H9 (cell line): ENCODE measurements around the gene AASDH. TPM values are rescaled to one million over a fixed set of nuclear protein-coding genes. Genes with fewer than 3 reads are reported as not detected.

Experiments
- DNase-seq: peaks from one replicate; pipeline ENCODE4 v3.0.0-alpha.2; 2017
- H2AFZ ChIP-seq: one replicate; pipeline ENCODE4 v1.6.1; 2013; ENCODE audit warnings: mild to moderate bottlenecking, low read length, control low read depth, moderate library complexity
- H2AK5ac ChIP-seq: 2 replicates; pipeline ENCODE4 v1.6.1; 2013; ENCODE audit warnings: low read length, control low read depth, mixed read lengths; ENCODE audit not compliant: insufficient read length
- H2BK120ac ChIP-seq: one replicate; pipeline ENCODE4 v1.6.1; 2013; ENCODE audit warnings: low read depth, mild to moderate bottlenecking, low read length, control low read depth, inconsistent platforms; ENCODE audit not compliant: poor library complexity, severe bottlenecking
- H2BK12ac ChIP-seq: 2 replicates; pipeline ENCODE4 v1.6.1; 2013; ENCODE audit warnings: low read length, control low read depth, mixed read lengths, low read depth; ENCODE audit not compliant: insufficient read length
- H2BK15ac ChIP-seq: 2 replicates; pipeline ENCODE4 v1.6.1; 2013; ENCODE audit warnings: low read depth, low read length, control low read depth
- H2BK20ac ChIP-seq: one replicate; pipeline ENCODE4 v1.6.1; 2013; ENCODE audit warnings: low read depth, mild to moderate bottlenecking, low read length, control low read depth, inconsistent platforms; ENCODE audit not compliant: poor library complexity, severe bottlenecking
- H2BK5ac ChIP-seq: 2 replicates; pipeline ENCODE4 v1.6.1; 2013; ENCODE audit warnings: low read length, control low read depth, mixed read lengths; ENCODE audit not compliant: insufficient read length
- H3K14ac ChIP-seq: 2 replicates; pipeline ENCODE4 v1.6.1; 2013; ENCODE audit warnings: low read length, control low read depth; ENCODE audit not compliant: insufficient read depth
- H3K18ac ChIP-seq: 2 replicates; pipeline ENCODE4 v1.6.1; 2013; ENCODE audit warnings: low read depth, mild to moderate bottlenecking, mixed read lengths, low read length, control low read depth; ENCODE audit not compliant: insufficient read length
- H3K23ac ChIP-seq: 2 replicates; pipeline ENCODE4 v1.6.1; 2013; ENCODE audit warnings: low read length, control low read depth, mixed read lengths, low read depth; ENCODE audit not compliant: insufficient read length
- H3K23me2 ChIP-seq: 2 replicates; pipeline ENCODE4 v1.6.1; 2013; ENCODE audit warnings: low read depth, mild to moderate bottlenecking, mixed read lengths, low read length, control low read depth; ENCODE audit not compliant: insufficient read length, poor library complexity, severe bottlenecking
- H3K27ac ChIP-seq: 2 replicates; pipeline ENCODE4 v1.5.1; 2013; ENCODE audit warnings: low read length, control low read depth, mixed read lengths, low read depth; ENCODE audit not compliant: insufficient read length
- H3K27me3 ChIP-seq: 2 replicates; pipeline ENCODE4 v1.6.1; 2013; ENCODE audit warnings: low read length, control low read depth, inconsistent platforms; ENCODE audit not compliant: insufficient read depth
- H3K4ac ChIP-seq: 2 replicates; pipeline ENCODE4 v1.6.1; 2013; ENCODE audit warnings: low read depth, mild to moderate bottlenecking, control low read depth, inconsistent platforms, low read length, moderate library complexity
- H3K4me1 ChIP-seq: 2 replicates; pipeline ENCODE4 v1.6.1; 2013; ENCODE audit warnings: low read length, control low read depth, inconsistent platforms; ENCODE audit not compliant: insufficient read depth
- H3K4me2 ChIP-seq: 2 replicates; pipeline ENCODE4 v1.6.1; 2013; ENCODE audit warnings: low read length, control low read depth, mixed read lengths; ENCODE audit not compliant: insufficient read length, insufficient read depth
- H3K56ac ChIP-seq: 2 replicates; pipeline ENCODE4 v1.6.1; 2013; ENCODE audit warnings: low read depth, mild to moderate bottlenecking, mixed read lengths, low read length, control low read depth; ENCODE audit not compliant: insufficient read length
- H3K79me1 ChIP-seq: 2 replicates; pipeline ENCODE4 v1.6.1; 2013; ENCODE audit warnings: low read depth, mild to moderate bottlenecking, moderate library complexity, low read length, control low read depth, inconsistent platforms; ENCODE audit not compliant: insufficient read depth, poor library complexity, severe bottlenecking
- H3K79me2 ChIP-seq: 2 replicates; pipeline ENCODE4 v1.6.1; 2013; ENCODE audit warnings: low read length, control low read depth, inconsistent platforms; ENCODE audit not compliant: insufficient read depth
- H3K9ac ChIP-seq: 2 replicates; pipeline ENCODE4 v1.6.1; 2013; ENCODE audit warnings: low read length, control low read depth, mixed read lengths; ENCODE audit not compliant: insufficient read length; ENCODE audit errors: extremely low read depth
- H3K9me3 ChIP-seq: one replicate; pipeline ENCODE4 v1.6.1; 2013; ENCODE audit warnings: low read depth, low read length, inconsistent platforms; ENCODE audit not compliant: control insufficient read depth
- H3T11ph ChIP-seq: one replicate; pipeline ENCODE4 v1.6.1; 2013; ENCODE audit warnings: mild to moderate bottlenecking, low read length, control low read depth, inconsistent platforms
- H4K20me1 ChIP-seq: one replicate; pipeline ENCODE4 v1.6.1; 2013; ENCODE audit not compliant: control insufficient read depth, insufficient read length, insufficient read depth
- H4K5ac ChIP-seq: 2 replicates; pipeline ENCODE4 v1.6.1; 2013; ENCODE audit warnings: low read depth, mild to moderate bottlenecking, mixed read lengths, low read length, control low read depth; ENCODE audit not compliant: insufficient read length
- H4K8ac ChIP-seq: replicated peaks from 2 replicates; pipeline ENCODE4 v1.6.1; 2013; ENCODE audit warnings: low read length, control low read depth, mixed read lengths, low read depth; ENCODE audit not compliant: insufficient read length
- H4K91ac ChIP-seq: 2 replicates; pipeline ENCODE4 v1.6.1; 2013; ENCODE audit warnings: low read depth, mild to moderate bottlenecking, moderate library complexity, mixed read lengths, low read length, control low read depth; ENCODE audit not compliant: insufficient read length
- H3K27ac Mint-ChIP-seq, 3 experiments: 2 replicates in 2 of 3; 3 replicates in 1 of 3; pipeline ENCODE4 v1.8.0; 2020 to 2021; ENCODE audit warnings: mixed read lengths in 3 of 3, mild to moderate bottlenecking in 1 of 3, moderate library complexity in 1 of 3
- H3K27me3 Mint-ChIP-seq: 2 replicates; pipeline ENCODE4 v1.8.0; 2021; ENCODE audit warnings: low read depth, mild to moderate bottlenecking, moderate library complexity, mixed read lengths
- H3K36me3 Mint-ChIP-seq, 3 experiments: 2 replicates in 2 of 3; 3 replicates in 1 of 3; pipeline ENCODE4 v1.8.0; 2020 to 2021; ENCODE audit warnings: low read depth in 3 of 3, mixed read lengths in 3 of 3; ENCODE audit not compliant: insufficient read depth in 1 of 3
- H3K4me1 Mint-ChIP-seq, 2 experiments: 2 replicates each; pipeline ENCODE4 v1.8.0; 2020; ENCODE audit warnings: mixed read lengths in 2 of 2
- H3K4me3 Mint-ChIP-seq, 2 experiments: 2 replicates in 1 of 2; 3 replicates in 1 of 2; pipeline ENCODE4 v1.8.0; 2020 to 2021; ENCODE audit warnings: mild to moderate bottlenecking in 2 of 2, mixed read lengths in 2 of 2, moderate library complexity in 1 of 2
- H3K9me3 Mint-ChIP-seq, 2 experiments: 2 replicates in 1 of 2; 3 replicates in 1 of 2; pipeline ENCODE4 v1.8.0; 2020; ENCODE audit warnings: mild to moderate bottlenecking in 2 of 2, mixed read lengths in 2 of 2, moderate library complexity in 1 of 2
- WGBS: extraction: QIAGEN DNeasy Blood & Tissue Kit; methylation state at CpG from one replicate; pipeline ENCODE4 v1.1.7; 2013; ENCODE audit warnings: missing lambda C conversion rate, low lambda C conversion rate, mixed read lengths; ENCODE audit not compliant: insufficient read length; ENCODE audit errors: extremely low coverage; 5-methylcytosine and 5-hydroxymethylcytosine counted together
- total RNA-seq: library from RNA; stranded (reverse); gene quantifications from 2 replicates; pipeline ENCODE4 v1.2.1, GENCODE V29; 2021
- TF ChIP-seq, protein P1 (sequence below): fragments of 200-600 bp; sonication (generic); conservative IDR thresholded peaks from 3 replicates; pipeline ENCODE4 v1.8.0; 2021; ENCODE audit warnings: antibody characterized with exemption, mild to moderate bottlenecking

Gene AASDH
- total RNA-seq, 1 experiment from 2014 or later = 12.9 TPM

DNA sequence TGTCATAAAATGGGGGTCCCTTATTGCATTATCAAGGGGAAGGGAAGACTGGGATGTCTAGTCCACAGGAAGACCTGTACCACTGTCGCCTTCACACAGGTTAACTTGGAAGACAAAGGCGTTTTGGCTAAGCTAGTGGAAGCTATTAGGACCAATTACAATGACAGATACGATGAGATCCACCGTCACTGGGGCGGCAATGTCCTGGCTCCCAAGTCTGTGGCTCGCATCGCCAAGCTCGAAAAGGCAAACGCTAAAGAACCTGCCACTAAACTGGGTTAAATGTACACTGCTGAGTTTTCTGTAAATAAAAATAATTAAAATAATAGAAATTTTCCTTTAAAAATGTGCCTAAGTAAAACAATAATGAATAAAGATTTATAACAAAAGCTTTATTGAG is 30.6 kb downstream of the AASDH start:
- H3K27me3 Mint-ChIP-seq = no peaks in the 10 kb centered on the region
- no peaks in the 10 kb centered on the region for H3K4me1 ChIP-seq
- H3T11ph ChIP-seq = no peak overlapping the region
- H3K36me3 Mint-ChIP-seq = peaks cover 24 to 45% (median 31%) of the 10 kb centered on the region in 3 experiments
- H3K9me3 ChIP-seq = no peaks in the 10 kb centered on the region
- H2BK120ac ChIP-seq = no peak overlapping the region
- no peaks in the 10 kb centered on the region for H3K79me1 ChIP-seq
- TF ChIP-seq, protein P1, sequence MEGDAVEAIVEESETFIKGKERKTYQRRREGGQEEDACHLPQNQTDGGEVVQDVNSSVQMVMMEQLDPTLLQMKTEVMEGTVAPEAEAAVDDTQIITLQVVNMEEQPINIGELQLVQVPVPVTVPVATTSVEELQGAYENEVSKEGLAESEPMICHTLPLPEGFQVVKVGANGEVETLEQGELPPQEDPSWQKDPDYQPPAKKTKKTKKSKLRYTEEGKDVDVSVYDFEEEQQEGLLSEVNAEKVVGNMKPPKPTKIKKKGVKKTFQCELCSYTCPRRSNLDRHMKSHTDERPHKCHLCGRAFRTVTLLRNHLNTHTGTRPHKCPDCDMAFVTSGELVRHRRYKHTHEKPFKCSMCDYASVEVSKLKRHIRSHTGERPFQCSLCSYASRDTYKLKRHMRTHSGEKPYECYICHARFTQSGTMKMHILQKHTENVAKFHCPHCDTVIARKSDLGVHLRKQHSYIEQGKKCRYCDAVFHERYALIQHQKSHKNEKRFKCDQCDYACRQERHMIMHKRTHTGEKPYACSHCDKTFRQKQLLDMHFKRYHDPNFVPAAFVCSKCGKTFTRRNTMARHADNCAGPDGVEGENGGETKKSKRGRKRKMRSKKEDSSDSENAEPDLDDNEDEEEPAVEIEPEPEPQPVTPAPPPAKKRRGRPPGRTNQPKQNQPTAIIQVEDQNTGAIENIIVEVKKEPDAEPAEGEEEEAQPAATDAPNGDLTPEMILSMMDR = no peak
- H3K9ac ChIP-seq = no peak overlapping the region
- no peaks in the 10 kb centered on the region for H3K4me1 Mint-ChIP-seq
- no peak overlapping the region for H2BK15ac ChIP-seq
- WGBS = no CpG with 5 or more reads among the region's 9 CpGs
- H2BK20ac ChIP-seq = no peak overlapping the region
- no peak overlapping the region for H4K91ac ChIP-seq
- no peak overlapping the region for H2BK5ac ChIP-seq
- no peaks in the 10 kb centered on the region for H3K79me2 ChIP-seq
- no peak overlapping the region for H3K56ac ChIP-seq
- no peaks in the 10 kb centered on the region for H3K23me2 ChIP-seq
- no peak overlapping the region for H3K14ac ChIP-seq
- H3K18ac ChIP-seq = no peak overlapping the region
- H3K23ac ChIP-seq = no peak overlapping the region
- H2BK12ac ChIP-seq = no peak overlapping the region
- H3K27ac Mint-ChIP-seq = no peak overlapping the region
- no peak overlapping the region for H3K27ac ChIP-seq
- H4K8ac ChIP-seq = no peak overlapping the region
- peaks cover 8 to 19% of the 10 kb centered on the region in 2 experiments; a peak in 4 of 5 replicates for H3K9me3 Mint-ChIP-seq
- no peak overlapping the region for H2AK5ac ChIP-seq
- no peak overlapping the region for H3K4me2 ChIP-seq
- DNase-seq = no peak
- no peaks in the 10 kb centered on the region for H4K20me1 ChIP-seq
- no peak overlapping the region for H3K4me3 Mint-ChIP-seq
- no peak overlapping the region for H2AFZ ChIP-seq
- no peak overlapping the region for H3K4ac ChIP-seq
- no peaks in the 10 kb centered on the region for H3K27me3 ChIP-seq
- H4K5ac ChIP-seq = no peak overlapping the region
